ENCODE data around the gene DNAAF5.

Gene DNAAF5

GRCh38 chr7:726084-726853 is at the start of gene DNAAF5:
TSS of gene DNAAF5 (plus strand) at chr7:726699. CDS start at chr7:726721, 22 bp downstream.
- DNase-seq (ENCODE audit: low read depth), result peak; percentile 78

GRCh38 chr7:676972-677385 is 49.5 kb upstream of the DNAAF5 start:
- no peak for DNase-seq (ENCODE audit: low read depth)

DNA sequence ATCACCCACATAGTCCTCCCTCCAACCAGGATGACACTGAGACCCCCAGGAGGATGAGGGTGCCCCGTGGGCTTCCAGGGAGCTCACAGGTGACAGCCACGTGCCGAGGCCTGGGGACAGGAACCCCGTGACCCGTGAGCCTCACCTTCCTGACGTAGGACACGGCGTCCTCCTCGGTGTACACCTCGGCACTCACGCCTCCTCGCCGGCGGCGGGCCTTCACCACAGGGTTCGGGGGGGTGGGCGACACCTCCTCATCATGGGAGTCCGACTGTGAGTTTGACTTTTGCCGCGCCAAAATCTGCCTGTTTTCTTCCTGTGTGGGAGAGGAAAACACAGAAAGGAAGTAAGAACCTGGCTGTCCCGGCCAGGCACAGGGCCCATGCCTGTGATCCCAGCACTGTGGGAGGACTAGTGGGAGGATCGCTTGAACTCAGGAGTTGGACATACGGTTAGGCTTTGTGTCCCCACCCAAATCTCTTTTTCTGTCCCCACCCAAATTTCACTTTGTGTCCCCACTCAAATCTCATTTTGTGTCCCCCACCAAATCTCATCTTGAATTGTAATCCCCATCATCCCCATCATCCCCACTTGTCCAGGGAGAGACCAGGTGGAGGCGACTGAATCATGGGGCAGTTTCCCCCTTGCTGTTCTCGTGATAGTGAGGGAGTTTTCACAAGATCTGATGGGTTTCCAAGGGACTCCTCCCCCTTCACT is 45.9 kb upstream of the DNAAF5 start:
- no peak for DNase-seq (ENCODE audit: low read depth)

DNA sequence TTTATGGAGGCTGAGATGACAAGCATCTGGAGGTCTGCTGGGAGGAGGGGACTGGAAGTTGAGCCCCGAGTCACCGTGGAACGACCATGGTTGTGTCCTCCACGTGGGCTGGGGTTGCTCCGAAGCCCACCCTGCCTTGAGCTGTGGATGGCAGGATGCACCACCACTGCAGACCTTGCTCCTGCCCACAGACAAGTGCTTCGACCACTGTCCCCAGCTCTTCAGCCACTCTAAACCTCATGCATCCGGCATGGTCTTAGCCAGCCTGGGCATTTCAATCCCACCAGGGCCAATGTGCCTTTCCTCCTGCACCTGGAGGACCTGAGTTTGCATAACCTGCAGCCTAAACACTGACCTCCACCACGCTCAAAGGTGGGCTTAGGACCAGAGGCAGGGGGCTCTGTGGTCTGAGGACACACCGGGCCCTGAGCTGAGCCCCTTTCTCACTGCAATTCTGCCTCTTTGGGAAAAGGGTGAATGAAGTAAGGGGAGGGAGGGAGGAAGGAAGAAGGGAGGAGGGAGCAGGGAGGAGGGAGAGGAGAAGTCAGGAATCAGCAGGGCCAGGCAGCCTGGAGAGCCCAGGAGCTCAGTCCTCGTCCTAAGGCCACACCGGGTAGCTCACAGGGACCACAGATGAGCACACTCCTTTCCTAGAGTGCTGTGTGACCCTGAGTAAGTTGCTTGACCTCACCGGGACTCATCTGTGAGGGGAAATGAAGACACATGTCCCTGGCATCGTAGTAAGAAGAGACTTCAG is 44.8 kb upstream of the DNAAF5 start:
- no peak for DNase-seq (ENCODE audit: low read depth)

DNA sequence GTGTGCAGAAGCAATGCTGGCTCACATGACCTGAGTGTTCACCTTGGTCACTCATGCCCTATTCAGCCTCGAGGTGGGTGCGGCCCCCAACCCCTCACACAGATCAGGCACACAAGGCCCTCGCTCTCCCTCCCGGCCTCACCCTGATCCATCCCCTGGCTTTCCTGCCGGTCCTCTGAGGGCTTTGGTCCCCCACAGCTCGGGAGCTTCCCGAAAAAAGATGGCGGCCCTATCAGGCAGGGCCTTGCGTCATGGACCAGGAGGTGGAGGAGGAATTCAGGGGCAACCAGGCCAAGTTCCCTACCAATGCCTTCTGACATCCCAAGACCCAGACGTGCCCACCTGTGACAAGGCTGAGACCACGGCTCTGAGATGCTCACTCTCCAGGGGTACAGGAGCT is 43.7 kb upstream of the DNAAF5 start:
- no peak for DNase-seq (ENCODE audit: low read depth)

DNA sequence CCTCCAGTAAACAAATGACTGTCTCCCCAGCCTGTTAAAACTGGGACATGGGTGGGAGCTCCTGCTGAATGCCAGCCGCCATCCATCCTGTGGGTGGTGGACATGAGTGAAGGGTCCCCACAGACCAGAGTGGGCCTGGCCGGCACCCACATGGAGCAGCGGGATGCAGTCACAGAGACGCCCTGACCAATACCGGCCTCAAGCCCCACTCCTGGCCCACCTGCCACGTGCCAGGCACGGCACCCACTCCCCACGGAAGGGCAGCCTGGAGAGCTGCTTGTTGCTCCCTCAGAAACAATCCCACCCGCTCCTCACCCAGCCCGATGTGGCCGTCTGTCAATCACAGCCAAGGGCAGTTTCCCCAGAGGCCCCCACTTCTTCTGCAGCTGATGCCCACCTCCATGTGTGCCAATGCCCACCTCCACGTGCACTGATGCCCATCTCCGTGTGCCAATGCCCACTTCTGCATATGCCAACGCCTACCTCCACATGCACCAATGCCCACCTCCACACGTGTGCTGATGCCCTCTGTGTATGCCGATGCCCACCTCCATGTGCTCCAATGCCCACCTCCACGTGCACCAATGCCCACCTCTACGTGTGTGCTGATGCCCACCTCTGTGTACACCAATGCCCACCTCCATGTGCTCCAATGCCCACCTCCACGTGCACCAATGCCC is 42.8 kb upstream of the DNAAF5 start:
- DNase-seq (ENCODE audit: low read depth), result no peak

- DNase-seq (ENCODE audit: low read depth), result no peak
Measured at GRCh38 chr7:684416-684815, 42.1 kb upstream of the DNAAF5 start.

- no peak for DNase-seq (ENCODE audit: low read depth)
Measured at GRCh38 chr7:685540-685939, 41.0 kb upstream of the DNAAF5 start.

- no peak for DNase-seq (ENCODE audit: low read depth)
Measured at GRCh38 chr7:690478-691360, 35.8 kb upstream of the DNAAF5 start.

- no peak for DNase-seq (ENCODE audit: low read depth)
Measured at GRCh38 chr7:691361-692045, 35.0 kb upstream of the DNAAF5 start.

GRCh38 chr7:693280-693679 is 33.2 kb upstream of the DNAAF5 start:
- no peak for DNase-seq (ENCODE audit: low read depth)

GRCh38 chr7:696426-696811 is 30.1 kb upstream of the DNAAF5 start:
- DNase-seq (ENCODE audit: low read depth), result no peak

DNA sequence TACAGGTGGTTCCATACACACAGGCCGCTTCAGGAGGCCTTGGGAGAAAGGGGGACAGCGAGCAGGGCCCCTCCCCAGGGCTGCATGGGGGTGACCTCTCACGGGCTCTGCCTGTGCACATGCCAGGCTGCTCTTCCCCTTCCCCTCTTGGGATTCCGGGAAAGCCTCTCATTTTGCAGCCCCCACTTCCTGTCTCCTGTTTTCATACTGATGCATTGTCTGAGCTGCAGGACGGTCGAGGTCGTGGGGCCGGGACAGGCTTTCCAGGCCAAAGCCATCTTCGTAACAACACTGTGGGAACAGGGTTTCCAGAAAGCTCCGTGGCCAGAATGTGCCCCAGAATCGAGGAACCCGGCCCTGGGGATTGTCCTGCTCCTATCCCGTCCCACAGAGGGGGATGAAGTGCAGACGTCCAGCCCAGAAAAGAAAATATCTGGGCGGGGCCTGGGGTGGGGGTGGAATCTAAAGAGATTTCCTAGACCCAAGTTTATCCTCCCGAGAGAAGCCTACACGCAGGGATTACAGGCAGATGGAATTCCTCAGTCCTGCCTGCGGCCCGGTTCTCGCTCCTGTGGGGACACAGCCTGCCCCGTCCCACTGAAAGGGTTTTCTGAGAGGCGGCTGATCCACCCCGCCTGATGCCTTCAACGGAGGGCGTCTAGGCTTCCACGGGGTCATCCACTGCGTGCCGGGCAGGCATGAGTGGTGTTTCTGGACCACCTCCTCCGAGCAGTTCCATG is 29.5 kb upstream of the DNAAF5 start:
- DNase-seq (ENCODE audit: low read depth), result no peak

DNA sequence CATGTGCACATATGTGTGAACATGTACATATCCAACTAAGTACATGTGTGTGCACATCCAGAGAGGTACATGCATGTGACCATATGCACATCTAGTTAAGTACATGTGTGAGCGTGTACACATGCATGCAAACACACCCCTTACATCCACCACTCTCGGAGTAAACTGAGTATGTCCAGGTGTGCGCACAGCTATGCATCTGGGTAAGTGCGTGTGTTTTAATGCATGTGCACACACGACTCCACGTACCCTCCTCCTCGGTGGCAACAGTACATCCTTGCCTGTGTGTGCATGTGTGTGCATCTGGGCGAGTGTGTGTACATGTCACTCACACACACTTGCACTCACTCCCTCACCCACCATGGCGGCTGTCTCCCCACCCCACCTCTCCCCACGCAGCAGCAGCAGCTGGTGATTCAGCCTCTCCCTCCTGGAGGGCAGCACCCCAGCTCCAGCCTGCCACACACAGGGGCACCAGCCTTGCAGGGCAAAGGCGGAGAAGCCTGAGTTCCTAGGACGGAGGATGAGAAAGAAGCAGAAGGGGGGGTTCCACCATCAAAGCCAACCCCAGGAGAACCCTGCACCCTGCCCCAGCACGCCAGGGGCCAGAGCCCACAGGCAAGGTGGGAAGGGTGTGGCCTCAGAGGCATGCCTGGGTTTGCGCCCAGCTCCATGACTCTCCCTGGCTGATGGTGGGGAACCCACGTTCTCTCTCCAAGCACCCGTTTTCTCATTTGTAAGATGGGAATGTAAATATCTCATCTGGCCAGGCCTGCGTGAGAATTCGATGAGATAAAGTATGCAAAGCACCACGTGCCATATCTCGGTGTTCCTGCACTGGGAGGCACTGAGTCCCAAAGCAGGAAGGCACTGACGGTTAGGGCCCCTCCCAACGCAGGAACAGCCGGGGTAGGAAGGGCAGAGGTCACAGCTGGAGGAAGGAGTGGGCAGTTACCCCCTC is 27.7 kb upstream of the DNAAF5 start:
- no peak for DNase-seq (ENCODE audit: low read depth)

- DNase-seq (ENCODE audit: low read depth), result no peak
Measured at GRCh38 chr7:699476-700170, 26.9 kb upstream of the DNAAF5 start.

GRCh38 chr7:701086-701671 is 25.3 kb upstream of the DNAAF5 start:
- no peak for DNase-seq (ENCODE audit: low read depth)

DNA sequence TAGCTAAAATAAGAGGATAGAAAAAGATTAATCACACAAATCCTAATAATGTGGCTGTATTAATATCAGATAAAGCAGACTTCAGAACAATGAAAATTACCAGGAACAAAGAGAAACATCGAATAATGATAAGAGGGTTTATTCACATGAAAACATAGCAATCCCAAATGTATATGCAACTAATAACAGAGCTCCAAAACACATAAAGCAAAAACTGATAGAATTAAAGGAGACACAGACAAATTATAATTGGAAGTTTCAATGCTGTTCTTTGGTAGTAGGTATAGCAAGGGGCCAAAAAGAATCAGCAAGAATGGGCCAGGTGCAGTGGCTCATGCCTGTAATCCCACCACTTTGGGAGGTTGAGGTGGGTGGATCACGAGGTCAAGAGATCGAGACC is 23.4 kb upstream of the DNAAF5 start:
- no peak for DNase-seq (ENCODE audit: low read depth)

DNA sequence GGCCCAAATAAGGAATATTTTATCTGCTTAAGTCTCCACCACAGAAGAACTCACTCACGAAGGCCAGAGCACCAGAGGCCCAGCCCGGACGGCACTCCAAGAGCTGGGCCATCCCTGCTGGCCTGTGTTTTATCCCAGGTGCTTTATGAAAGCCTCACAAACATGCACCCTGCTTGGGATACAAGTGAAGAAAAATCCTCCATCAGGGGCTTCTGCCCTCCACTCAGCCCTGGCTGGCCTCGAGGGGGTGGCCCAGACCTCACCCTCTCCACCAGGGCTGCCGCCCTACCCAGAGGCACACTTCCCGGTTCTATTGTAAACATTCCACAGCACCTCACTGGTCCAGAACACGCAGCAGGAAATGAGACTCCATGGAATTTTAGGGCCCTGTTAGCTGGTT is 19.8 kb upstream of the DNAAF5 start:
- no peak for DNase-seq (ENCODE audit: low read depth)
